ENCODE results near the gene RTTN.

Gene RTTN

GRCh38 chr18:70149156-70149555 is 56.3 kb downstream of the RTTN start:
- no peak overlapping the region for H3K4me3 ChIP-seq (ENCODE audit: low read length)
- H3K27me3 ChIP-seq (ENCODE audit: control insufficient read depth, insufficient read depth, low read length): no peaks in the 10 kb centered on the region
- H3K4me1 ChIP-seq (ENCODE audit: control insufficient read depth, low read depth, low read length): no peaks in the 10 kb centered on the region
- no peak overlapping the region for H3K9ac ChIP-seq (ENCODE audit: low read length)
- H3K36me3 ChIP-seq (ENCODE audit: control insufficient read depth, low read depth, low read length): peaks cover 12% of the 10 kb centered on the region
- H3K9me3 ChIP-seq (ENCODE audit: control insufficient read depth, low read depth, low read length): no peaks in the 10 kb centered on the region
- H3K27ac ChIP-seq (ENCODE audit: low read length): no peak overlapping the region

- Histone ChIP-seq H3K27me3 (ENCODE audit: control insufficient read depth, insufficient read depth, low read length) (no peaks in the 10 kb centered on the region), H3K4me3 (ENCODE audit: low read length) (no peak overlapping the region), H3K9me3 (ENCODE audit: control insufficient read depth, low read depth, low read length) (no peaks in the 10 kb centered on the region), H3K9ac (ENCODE audit: low read length) (no peak overlapping the region), H3K27ac (ENCODE audit: low read length) (no peak overlapping the region), H3K36me3 (ENCODE audit: control insufficient read depth, low read depth, low read length) (peaks cover 12% of the 10 kb centered on the region), H3K4me1 (ENCODE audit: control insufficient read depth, low read depth, low read length) (no peaks in the 10 kb centered on the region)
These were observed 57.2 kb downstream of the RTTN start for GRCh38 chr18:70148039-70148938.

- Histone ChIP-seq H3K27me3 (ENCODE audit: control insufficient read depth, insufficient read depth, low read length) (no peaks in the 10 kb centered on the region), H3K9me3 (ENCODE audit: control insufficient read depth, low read depth, low read length) (no peaks in the 10 kb centered on the region), H3K27ac (ENCODE audit: low read length) (no peak overlapping the region), H3K36me3 (ENCODE audit: control insufficient read depth, low read depth, low read length) (peaks cover 12% of the 10 kb centered on the region), H3K4me1 (ENCODE audit: control insufficient read depth, low read depth, low read length) (no peaks in the 10 kb centered on the region), H3K9ac (ENCODE audit: low read length) (no peak overlapping the region), H3K4me3 (ENCODE audit: low read length) (no peak overlapping the region)
These were observed 59.3 kb downstream of the RTTN start for GRCh38 chr18:70146174-70146573.

- Histone ChIP-seq H3K9me3 (ENCODE audit: control insufficient read depth, low read depth, low read length) (no peaks in the 10 kb centered on the region), H3K9ac (ENCODE audit: low read length) (no peak overlapping the region), H3K36me3 (ENCODE audit: control insufficient read depth, low read depth, low read length) (no peaks in the 10 kb centered on the region), H3K27ac (ENCODE audit: low read length) (no peak overlapping the region), H3K4me1 (ENCODE audit: control insufficient read depth, low read depth, low read length) (no peaks in the 10 kb centered on the region), H3K4me3 (ENCODE audit: low read length) (no peak overlapping the region), H3K27me3 (ENCODE audit: control insufficient read depth, insufficient read depth, low read length) (no peaks in the 10 kb centered on the region)
These were observed 63.5 kb downstream of the RTTN start for GRCh38 chr18:70142001-70142400.

GRCh38 chr18:70139138-70139537 is 66.3 kb downstream of the RTTN start:
- Histone ChIP-seq H3K27ac (ENCODE audit: low read length) (no peak overlapping the region), H3K4me1 (ENCODE audit: control insufficient read depth, low read depth, low read length) (no peaks in the 10 kb centered on the region), H3K36me3 (ENCODE audit: control insufficient read depth, low read depth, low read length) (no peaks in the 10 kb centered on the region), H3K4me3 (ENCODE audit: low read length) (no peak overlapping the region), H3K9ac (ENCODE audit: low read length) (no peak overlapping the region), H3K27me3 (ENCODE audit: control insufficient read depth, insufficient read depth, low read length) (no peaks in the 10 kb centered on the region), H3K9me3 (ENCODE audit: control insufficient read depth, low read depth, low read length) (no peaks in the 10 kb centered on the region)

GRCh38 chr18:70135604-70136003 is 69.9 kb downstream of the RTTN start:
- Histone ChIP-seq H3K4me3 (ENCODE audit: low read length) (no peak overlapping the region), H3K27ac (ENCODE audit: low read length) (no peak overlapping the region), H3K9ac (ENCODE audit: low read length) (no peak overlapping the region)

GRCh38 chr18:70132999-70133398 is 72.5 kb downstream of the RTTN start:
- Histone ChIP-seq H3K36me3 (ENCODE audit: control insufficient read depth, low read depth, low read length) (peaks cover 5% of the 10 kb centered on the region), H3K9me3 (ENCODE audit: control insufficient read depth, low read depth, low read length) (no peaks in the 10 kb centered on the region), H3K9ac (ENCODE audit: low read length) (no peak overlapping the region), H3K4me3 (ENCODE audit: low read length) (no peak overlapping the region), H3K4me1 (ENCODE audit: control insufficient read depth, low read depth, low read length) (no peaks in the 10 kb centered on the region), H3K27ac (ENCODE audit: low read length) (no peak overlapping the region), H3K27me3 (ENCODE audit: control insufficient read depth, insufficient read depth, low read length) (no peaks in the 10 kb centered on the region)

More at GRCh38 chr18:70135604-70136003, 69.9 kb downstream of the RTTN start:
- no peaks in the 10 kb centered on the region for H3K9me3 ChIP-seq (ENCODE audit: control insufficient read depth, low read depth, low read length)
- H3K36me3 ChIP-seq (ENCODE audit: control insufficient read depth, low read depth, low read length): peaks cover 5% of the 10 kb centered on the region
- H3K27me3 ChIP-seq (ENCODE audit: control insufficient read depth, insufficient read depth, low read length): no peaks in the 10 kb centered on the region
- no peaks in the 10 kb centered on the region for H3K4me1 ChIP-seq (ENCODE audit: control insufficient read depth, low read depth, low read length)

- Histone ChIP-seq H3K9ac (ENCODE audit: low read length) (no peak overlapping the region), H3K9me3 (ENCODE audit: control insufficient read depth, low read depth, low read length) (no peaks in the 10 kb centered on the region), H3K36me3 (ENCODE audit: control insufficient read depth, low read depth, low read length) (no peaks in the 10 kb centered on the region), H3K4me1 (ENCODE audit: control insufficient read depth, low read depth, low read length) (no peaks in the 10 kb centered on the region), H3K4me3 (ENCODE audit: low read length) (no peak overlapping the region), H3K27ac (ENCODE audit: low read length) (no peak overlapping the region), H3K27me3 (ENCODE audit: control insufficient read depth, insufficient read depth, low read length) (no peaks in the 10 kb centered on the region)
These were observed 77.2 kb downstream of the RTTN start for GRCh38 chr18:70128271-70128670.

- Histone ChIP-seq H3K4me1 (ENCODE audit: control insufficient read depth, low read depth, low read length) (no peaks in the 10 kb centered on the region), H3K4me3 (ENCODE audit: low read length) (no peak overlapping the region), H3K27ac (ENCODE audit: low read length) (no peak overlapping the region), H3K27me3 (ENCODE audit: control insufficient read depth, insufficient read depth, low read length) (no peaks in the 10 kb centered on the region), H3K9ac (ENCODE audit: low read length) (no peak overlapping the region), H3K9me3 (ENCODE audit: control insufficient read depth, low read depth, low read length) (no peaks in the 10 kb centered on the region), H3K36me3 (ENCODE audit: control insufficient read depth, low read depth, low read length) (no peaks in the 10 kb centered on the region)
These were observed 78.1 kb downstream of the RTTN start for GRCh38 chr18:70127359-70127758.

GRCh38 chr18:70126832-70127231 is 78.7 kb downstream of the RTTN start:
- Histone ChIP-seq H3K9ac (ENCODE audit: low read length) (no peak overlapping the region), H3K27me3 (ENCODE audit: control insufficient read depth, insufficient read depth, low read length) (no peaks in the 10 kb centered on the region), H3K27ac (ENCODE audit: low read length) (no peak overlapping the region), H3K36me3 (ENCODE audit: control insufficient read depth, low read depth, low read length) (no peaks in the 10 kb centered on the region), H3K4me3 (ENCODE audit: low read length) (no peak overlapping the region), H3K4me1 (ENCODE audit: control insufficient read depth, low read depth, low read length) (no peaks in the 10 kb centered on the region), H3K9me3 (ENCODE audit: control insufficient read depth, low read depth, low read length) (no peaks in the 10 kb centered on the region)

GRCh38 chr18:70124139-70124538 is 81.3 kb downstream of the RTTN start:
- H3K27ac ChIP-seq (ENCODE audit: low read length): no peak overlapping the region
- no peaks in the 10 kb centered on the region for H3K36me3 ChIP-seq (ENCODE audit: control insufficient read depth, low read depth, low read length)
- no peaks in the 10 kb centered on the region for H3K4me1 ChIP-seq (ENCODE audit: control insufficient read depth, low read depth, low read length)
- H3K4me3 ChIP-seq (ENCODE audit: low read length): no peak overlapping the region
- H3K9me3 ChIP-seq (ENCODE audit: control insufficient read depth, low read depth, low read length): no peaks in the 10 kb centered on the region
- no peaks in the 10 kb centered on the region for H3K27me3 ChIP-seq (ENCODE audit: control insufficient read depth, insufficient read depth, low read length)
- H3K9ac ChIP-seq (ENCODE audit: low read length): no peak overlapping the region

- no peak overlapping the region for H3K27ac ChIP-seq (ENCODE audit: low read length)
- H3K27me3 ChIP-seq (ENCODE audit: control insufficient read depth, insufficient read depth, low read length): no peaks in the 10 kb centered on the region
- H3K36me3 ChIP-seq (ENCODE audit: control insufficient read depth, low read depth, low read length): no peaks in the 10 kb centered on the region
- no peaks in the 10 kb centered on the region for H3K4me1 ChIP-seq (ENCODE audit: control insufficient read depth, low read depth, low read length)
- no peak overlapping the region for H3K4me3 ChIP-seq (ENCODE audit: low read length)
- H3K9ac ChIP-seq (ENCODE audit: low read length): no peak overlapping the region
- H3K9me3 ChIP-seq (ENCODE audit: control insufficient read depth, low read depth, low read length): no peaks in the 10 kb centered on the region
These were observed 83.6 kb downstream of the RTTN start for GRCh38 chr18:70121842-70122241.

Measured in iPS-18a (cell line).